Stimulated activated CD4-positive, alpha-beta T cell treated with anti-CD3 and anti-CD28 coated beads, Interleukin-4, amount 100 ng/mL, for 4 hours (primary cell): Measurements from ENCODE around the gene ADGRB2.
A peak's percentile ranks its signal among the peaks of the same experiment; 100 is the strongest.
"Not testable (repeated sequence)": the region's sequence is repeated elsewhere in the genome, so short reads cannot be mapped to it uniquely, and the experiment has no call there.

ENCODE experiments used
- DNase-seq, 2 experiments: peaks; one replicate each; pipeline ENCODE4 v3.0.0-alpha.2; 2020

ADGRB2 gene

GRCh38 chr1:31725134-31725533 is 39.0 kb downstream of the ADGRB2 start:
- DNase-seq: no peak

GRCh38 chr1:31723828-31724359 is 40.2 kb downstream of the ADGRB2 start:
- DNase-seq: peak in 1 of 2 experiments; percentile 40

GRCh38 chr1:31718327-31718897 is 45.7 kb downstream of the ADGRB2 start:
- no peak for DNase-seq

GRCh38 chr1:31717341-31717740 is 46.8 kb downstream of the ADGRB2 start:
- no peak for DNase-seq

GRCh38 chr1:31715873-31716220 is 48.3 kb downstream of the ADGRB2 start:
- DNase-seq: no peak

- DNase-seq: peak in 1 of 2 experiments; percentile 36
Measured at GRCh38 chr1:31715087-31715872, 48.9 kb downstream of the ADGRB2 start.

- DNase-seq: peak; percentile 15 to 26
Measured at GRCh38 chr1:31714442-31715086, 49.6 kb downstream of the ADGRB2 start.

GRCh38 chr1:31712630-31713029 is 51.5 kb downstream of the ADGRB2 start:
- no peak for DNase-seq

- DNase-seq: no peak
Measured at GRCh38 chr1:31712068-31712467, 52.1 kb downstream of the ADGRB2 start.

GRCh38 chr1:31708324-31708723 is 55.8 kb downstream of the ADGRB2 start:
- no peak for DNase-seq

- no peak for DNase-seq
Measured at GRCh38 chr1:31707711-31708110, 56.4 kb downstream of the ADGRB2 start.

GRCh38 chr1:31707059-31707600 is 57.0 kb downstream of the ADGRB2 start:
- DNase-seq: not testable (repeated sequence)

- no peak for DNase-seq
Measured at GRCh38 chr1:31706384-31707058, 57.6 kb downstream of the ADGRB2 start.

GRCh38 chr1:31705080-31705866 is 58.9 kb downstream of the ADGRB2 start:
- peak; percentile 55 to 59 for DNase-seq

GRCh38 chr1:31704271-31705079 is 59.7 kb downstream of the ADGRB2 start:
- DNase-seq: no peak

- DNase-seq: no peak
Measured at GRCh38 chr1:31703431-31704270, 60.5 kb downstream of the ADGRB2 start, which contains the start of gene COL16A1. Gene COL16A1 (minus strand): TSS chr1:31704017. CDS start chr1:31702193, 1,824 bp downstream.

- DNase-seq: no peak
Measured at GRCh38 chr1:31702836-31703404, 61.2 kb downstream of the ADGRB2 start.

GRCh38 chr1:31701091-31701736 is 62.9 kb downstream of the ADGRB2 start:
- peak; percentile 23 to 35 for DNase-seq

- no peak for DNase-seq
Measured at GRCh38 chr1:31700468-31701090, 63.6 kb downstream of the ADGRB2 start.
